ENCODE measurements around the gene SLC4A7. TPM values are rescaled to one million over a fixed set of nuclear protein-coding genes. Genes with fewer than 3 reads are reported as not detected.
"Not testable (repeated sequence)": the region's sequence is repeated elsewhere in the genome, so short reads cannot be mapped to it uniquely, and the experiment has no call there.

SLC4A7 gene
- total RNA-seq, 1 donor from 2014 or later = 15.0 TPM

GRCh38 chr3:27425896-27426565 is 58.2 kb downstream of the SLC4A7 start:
- no peaks in the 10 kb centered on the region for H3K9me3 ChIP-seq
- no peak overlapping the region for H3K27ac ChIP-seq
- H3K4me1 ChIP-seq = no peaks in the 10 kb centered on the region
- no peak for TF ChIP-seq CTCF (IDR thresholded peaks at IDR 0.05)
- H3K4me3 ChIP-seq = no peak overlapping the region
- no peaks in the 10 kb centered on the region for H3K27me3 ChIP-seq
- DNase-seq (no peak), ATAC-seq (no peak)
- intact Hi-C loops (cut with DNase I) = no loop called here
- H3K36me3 ChIP-seq = peaks cover 2% of the 10 kb centered on the region

- intact Hi-C loops (cut with DNase I); ATAC-seq; H3K4me1 ChIP-seq; DNase-seq; H3K27ac ChIP-seq; H3K4me3 ChIP-seq; H3K27me3 ChIP-seq; H3K9me3 ChIP-seq: not testable (repeated sequence)
- H3K36me3 ChIP-seq = peaks cover 12% of the 10 kb centered on the region
Measured at GRCh38 chr3:27424812-27425521, 59.2 kb downstream of the SLC4A7 start.

- ATAC-seq (no peak), DNase-seq (no peak)
- Histone ChIP-seq H3K27me3 (no peaks in the 10 kb centered on the region), H3K9me3 (no peaks in the 10 kb centered on the region), H3K27ac (no peak overlapping the region), H3K36me3 (peaks cover 26% of the 10 kb centered on the region), H3K4me3 (no peak overlapping the region), H3K4me1 (no peaks in the 10 kb centered on the region)
- TF ChIP-seq CTCF (IDR thresholded peaks at IDR 0.05) = no peak
- intact Hi-C loops (cut with DNase I) = no loop called here
Measured at GRCh38 chr3:27423463-27423862, 60.7 kb downstream of the SLC4A7 start.

GRCh38 chr3:27422617-27423016 is 61.6 kb downstream of the SLC4A7 start:
- intact Hi-C loops (cut with DNase I) = no loop called here
- no peaks in the 10 kb centered on the region for H3K4me1 ChIP-seq
- no peaks in the 10 kb centered on the region for H3K9me3 ChIP-seq
- DNase-seq = no peak
- peaks cover 35% of the 10 kb centered on the region for H3K36me3 ChIP-seq
- no peaks in the 10 kb centered on the region for H3K27me3 ChIP-seq
- H3K4me3 ChIP-seq = no peak overlapping the region
- no peak for TF ChIP-seq CTCF (IDR thresholded peaks at IDR 0.05)
- peak; percentile 65 for ATAC-seq
- no peak overlapping the region for H3K27ac ChIP-seq

- H3K9me3 ChIP-seq = no peaks in the 10 kb centered on the region
- no peak for DNase-seq
- TF ChIP-seq CTCF (IDR thresholded peaks at IDR 0.05) = no peak
- no peaks in the 10 kb centered on the region for H3K27me3 ChIP-seq
- no peak overlapping the region for H3K27ac ChIP-seq
- peaks cover 36% of the 10 kb centered on the region for H3K36me3 ChIP-seq
- no peaks in the 10 kb centered on the region for H3K4me1 ChIP-seq
- no peak for ATAC-seq
- intact Hi-C loops (cut with DNase I) = no loop called here
- no peak overlapping the region for H3K4me3 ChIP-seq
Measured at GRCh38 chr3:27415202-27415601, 69.0 kb downstream of the SLC4A7 start.

- Histone ChIP-seq H3K27me3 (no peaks in the 10 kb centered on the region), H3K36me3 (peaks cover 8% of the 10 kb centered on the region)
Measured at GRCh38 chr3:27392950-27393679, 91.1 kb downstream of the SLC4A7 start.

GRCh38 chr3:27392414-27392813 is 91.8 kb downstream of the SLC4A7 start:
- H3K27ac ChIP-seq; intact Hi-C loops (cut with DNase I): not testable (repeated sequence)

More at GRCh38 chr3:27392950-27393679, 91.1 kb downstream of the SLC4A7 start:
- intact Hi-C loops (cut with DNase I) = no loop called here
- TF ChIP-seq CTCF (IDR thresholded peaks at IDR 0.05) = no peak
- ATAC-seq (no peak), DNase-seq (no peak)
- Histone ChIP-seq H3K27ac (no peak overlapping the region), H3K4me1 (no peaks in the 10 kb centered on the region), H3K4me3 (no peak overlapping the region), H3K9me3 (no peaks in the 10 kb centered on the region)

More at GRCh38 chr3:27392414-27392813, 91.8 kb downstream of the SLC4A7 start:
- H3K4me1 ChIP-seq, H3K36me3 ChIP-seq, H3K27me3 ChIP-seq, H3K9me3 ChIP-seq, ATAC-seq, H3K4me3 ChIP-seq, DNase-seq: not testable (repeated sequence)

Measured in upper lobe of right lung (tissue), 1 donor.